Endothelial cell of umbilical vein (primary cell): ENCODE results near the gene CTDSPL.

Experiments
- EZH2 ChIP-seq: IDR thresholded peaks from 2 replicates; pipeline ENCODE4 v1.6.1; 2012; ENCODE audit warnings: borderline replicate concordance, low read depth, mild to moderate bottlenecking, moderate library complexity, low read length, inconsistent platforms; ENCODE audit not compliant: severe bottlenecking
- JUN ChIP-seq: IDR thresholded peaks from 2 replicates; pipeline ENCODE4 v1.6.1; 2011; ENCODE audit warnings: borderline replicate concordance, low read depth; ENCODE audit not compliant: insufficient read length, insufficient read depth
- MAX ChIP-seq: IDR thresholded peaks from 2 replicates; pipeline ENCODE4 v1.6.1; 2011; ENCODE audit not compliant: insufficient read depth, insufficient read length
- MYC ChIP-seq: IDR thresholded peaks from one replicate; pipeline ENCODE4 v1.6.1; 2011; ENCODE audit warnings: mild to moderate bottlenecking, low read depth, low read length
- POLR2AphosphoS5 ChIP-seq: IDR thresholded peaks from 2 replicates; pipeline ENCODE4 v1.6.1; 2012; ENCODE audit warnings: low read depth, mild to moderate bottlenecking, control low read depth, low read length, moderate library complexity; ENCODE audit not compliant: insufficient read depth
- TF ChIP-seq, protein P1 (sequence below), 2 donors: IDR thresholded peaks; 1 replicate in 1 of 2; 2 replicates in 1 of 2; pipeline ENCODE4 v1.5.1; 2011; ENCODE audit warnings: low read length in 2 of 2, mild to moderate bottlenecking in 2 of 2, moderate library complexity in 2 of 2, control low read depth in 1 of 2, inconsistent platforms in 1 of 2, low read depth in 1 of 2; ENCODE audit not compliant: insufficient read depth in 1 of 2; ENCODE audit errors: extremely low read depth in 1 of 2

- TF ChIP-seq, protein P1, sequence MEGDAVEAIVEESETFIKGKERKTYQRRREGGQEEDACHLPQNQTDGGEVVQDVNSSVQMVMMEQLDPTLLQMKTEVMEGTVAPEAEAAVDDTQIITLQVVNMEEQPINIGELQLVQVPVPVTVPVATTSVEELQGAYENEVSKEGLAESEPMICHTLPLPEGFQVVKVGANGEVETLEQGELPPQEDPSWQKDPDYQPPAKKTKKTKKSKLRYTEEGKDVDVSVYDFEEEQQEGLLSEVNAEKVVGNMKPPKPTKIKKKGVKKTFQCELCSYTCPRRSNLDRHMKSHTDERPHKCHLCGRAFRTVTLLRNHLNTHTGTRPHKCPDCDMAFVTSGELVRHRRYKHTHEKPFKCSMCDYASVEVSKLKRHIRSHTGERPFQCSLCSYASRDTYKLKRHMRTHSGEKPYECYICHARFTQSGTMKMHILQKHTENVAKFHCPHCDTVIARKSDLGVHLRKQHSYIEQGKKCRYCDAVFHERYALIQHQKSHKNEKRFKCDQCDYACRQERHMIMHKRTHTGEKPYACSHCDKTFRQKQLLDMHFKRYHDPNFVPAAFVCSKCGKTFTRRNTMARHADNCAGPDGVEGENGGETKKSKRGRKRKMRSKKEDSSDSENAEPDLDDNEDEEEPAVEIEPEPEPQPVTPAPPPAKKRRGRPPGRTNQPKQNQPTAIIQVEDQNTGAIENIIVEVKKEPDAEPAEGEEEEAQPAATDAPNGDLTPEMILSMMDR (IDR thresholded peaks at IDR 0.05; ENCODE audit: extremely low read depth in 1 of 2, insufficient read depth in 1 of 2, low read depth in 1 of 2, low read length in 2 of 2): no peak
- no peak for TF ChIP-seq EZH2
- no peak for TF ChIP-seq MAX
- TF ChIP-seq POLR2AphosphoS5: no peak
- no peak for TF ChIP-seq MYC
- no peak for TF ChIP-seq JUN
Measured at GRCh38 chr3:37934631-37935289, 73.1 kb downstream of the CTDSPL start.
